ENCODE data around the gene MAP1LC3B2.

MAP1LC3B2 gene

GRCh38 chr12:116607039-116607438 is 47.9 kb downstream of the MAP1LC3B2 start:
- no peak for TF ChIP-seq CTCF (IDR thresholded peaks at IDR 0.05)

DNA sequence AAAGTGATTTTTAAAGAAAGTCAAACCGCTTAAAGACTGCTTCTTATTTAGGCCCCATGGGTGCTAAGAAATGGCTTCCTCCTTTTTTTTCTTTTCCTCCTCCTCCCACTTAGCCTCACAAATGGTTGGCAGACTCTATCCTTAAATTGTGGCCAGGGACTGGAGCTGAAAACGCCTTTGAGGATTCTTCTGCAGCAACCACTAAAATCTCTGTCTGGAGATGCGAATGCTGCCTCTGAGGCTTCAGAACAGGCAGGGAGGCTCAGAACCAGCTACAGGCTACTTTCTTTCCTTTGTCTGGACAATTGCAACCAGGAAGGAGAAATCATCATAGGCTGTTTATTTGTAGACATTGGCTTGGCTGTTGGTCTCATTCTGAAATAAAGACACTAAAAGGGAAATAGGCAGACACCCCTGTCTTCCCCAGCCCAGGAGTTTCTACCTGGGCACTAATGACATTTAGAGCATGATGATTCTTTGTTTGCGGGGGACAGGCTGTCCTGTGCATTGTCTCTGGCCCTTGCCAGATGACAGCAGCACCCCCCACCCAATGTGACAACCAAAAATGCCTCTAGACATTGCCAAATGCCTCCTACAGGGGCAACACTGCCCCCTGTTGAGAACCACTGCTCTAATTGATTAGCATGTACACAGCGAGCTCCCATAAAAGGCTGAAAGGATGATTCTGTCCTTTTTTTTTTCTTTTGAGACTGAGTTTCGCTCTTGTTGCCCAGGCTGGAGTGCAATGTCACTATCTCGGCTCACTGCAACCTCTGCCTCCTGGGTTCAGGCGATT is 50.3 kb downstream of the MAP1LC3B2 start:
- peak; percentile 27; the same call in 1 of the 2 replicates for TF ChIP-seq CTCF (IDR thresholded peaks at IDR 0.05)

DNA sequence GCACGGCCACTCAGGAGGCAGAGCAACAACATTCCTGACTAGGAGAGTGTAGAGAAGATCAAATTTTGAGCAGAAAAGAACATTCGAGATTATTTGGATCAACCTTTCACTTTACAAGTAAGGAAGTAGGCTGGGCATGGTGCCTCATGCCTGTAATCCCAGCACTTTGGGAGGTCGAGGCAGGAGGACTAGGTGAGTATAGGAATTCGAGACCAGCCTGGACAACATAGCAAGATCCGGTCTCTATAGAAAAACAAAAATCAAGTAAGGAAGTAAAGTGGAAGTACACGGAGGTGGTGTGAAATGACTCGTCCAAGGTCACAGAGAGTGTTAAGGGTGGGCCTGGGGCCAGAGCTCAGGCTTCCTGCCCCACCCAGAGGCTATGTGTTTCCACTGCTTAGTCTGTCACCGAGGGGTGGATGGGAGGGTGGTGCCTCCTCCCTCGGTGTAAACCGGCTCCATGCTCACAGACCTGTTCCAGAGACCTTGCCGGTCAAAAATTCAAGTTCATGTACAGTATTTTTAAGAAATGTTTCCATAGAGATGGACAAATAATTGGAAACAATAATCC is 51.9 kb downstream of the MAP1LC3B2 start:
- no peak for TF ChIP-seq CTCF (IDR thresholded peaks at IDR 0.05)

DNA sequence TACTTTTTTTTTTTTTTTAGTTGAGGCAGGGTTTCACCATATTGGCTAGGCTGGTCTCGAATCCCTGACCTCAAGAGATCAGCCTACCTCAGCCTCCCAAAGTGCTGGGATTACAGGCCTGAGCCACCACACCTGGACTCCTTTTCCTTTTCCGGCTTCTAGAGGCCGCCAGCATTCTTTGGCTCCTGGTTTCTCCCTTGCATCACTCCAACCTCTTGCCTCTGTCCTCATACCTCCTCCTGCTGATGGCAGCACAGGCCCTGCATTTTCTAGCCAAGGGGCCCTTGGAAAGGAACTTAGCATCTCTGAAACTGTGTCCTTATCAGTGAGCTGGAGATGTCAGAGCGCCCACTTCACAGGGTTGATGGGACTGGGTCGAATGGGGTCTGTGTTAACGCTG is 53.3 kb downstream of the MAP1LC3B2 start:
- no peak for TF ChIP-seq CTCF (IDR thresholded peaks at IDR 0.05)

DNA sequence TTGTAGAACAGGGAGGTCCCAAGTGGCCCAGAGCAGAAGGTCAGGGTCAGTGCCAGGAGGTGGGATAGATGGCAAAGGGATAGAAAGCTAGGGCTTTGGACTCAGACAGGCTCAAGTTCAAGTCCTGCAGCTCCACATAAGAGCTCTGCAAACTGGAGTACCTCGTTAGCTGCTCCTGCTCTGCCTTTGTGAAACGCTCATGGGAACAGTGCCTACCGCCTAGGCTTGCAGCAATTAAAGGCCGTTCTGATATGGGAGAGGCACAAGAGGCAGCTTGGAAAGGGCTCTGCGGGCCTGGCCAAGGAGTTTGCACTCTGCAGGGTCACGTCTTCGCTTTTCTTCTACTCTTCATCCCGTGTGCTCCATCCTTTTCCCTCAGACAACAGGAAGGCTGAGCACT is 54.1 kb downstream of the MAP1LC3B2 start:
- no peak for TF ChIP-seq CTCF (IDR thresholded peaks at IDR 0.05)

- no peak for TF ChIP-seq CTCF (IDR thresholded peaks at IDR 0.05)
These were observed 55.2 kb downstream of the MAP1LC3B2 start for GRCh38 chr12:116614194-116614915.

DNA sequence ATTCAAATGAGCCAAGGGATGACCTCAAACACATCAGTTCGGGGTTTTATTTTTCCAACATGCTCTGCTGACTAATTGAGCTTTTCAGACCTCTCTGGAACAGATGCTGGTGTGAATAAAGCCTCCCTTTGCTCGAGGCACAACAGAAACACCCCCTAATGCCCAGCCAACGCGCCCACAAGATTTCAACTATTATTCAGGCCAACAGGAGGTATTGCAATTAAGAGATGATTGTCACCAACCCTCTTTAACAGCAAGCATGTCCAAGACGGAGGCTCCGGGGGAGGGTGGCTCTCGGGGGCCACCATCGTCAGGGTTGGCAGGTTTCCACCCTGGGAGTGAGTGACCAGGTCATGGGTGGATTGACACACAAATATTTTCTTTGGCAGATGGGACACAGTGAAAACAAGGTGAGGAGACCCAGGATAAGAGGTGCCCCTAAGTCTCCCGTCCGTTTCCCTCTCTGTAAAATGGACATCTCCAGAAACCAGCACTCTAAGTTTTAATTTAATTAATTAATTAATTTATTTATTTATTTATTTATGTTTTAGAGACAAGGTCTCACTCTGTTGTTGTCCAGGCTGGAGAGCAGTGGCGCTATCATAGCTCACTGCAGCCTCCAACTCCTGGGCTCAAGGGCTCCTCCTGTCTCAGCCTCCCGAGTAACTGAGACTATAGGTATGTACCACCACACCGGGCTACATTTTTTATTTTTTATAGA is 56.1 kb downstream of the MAP1LC3B2 start:
- TF ChIP-seq CTCF (IDR thresholded peaks at IDR 0.05) = no peak

All from LNCAP (cell line).